GM12878 (cell line): ENCODE measurements around the gene VIPR2.

Experiments used
- BCL11A ChIP-seq: IDR thresholded peaks from 2 replicates; pipeline ENCODE4 v1.6.1; 2011; ENCODE audit warnings: low read depth, low read length
- CHD1 ChIP-seq: IDR thresholded peaks from 2 replicates; pipeline ENCODE4 v1.6.1; 2012; ENCODE audit warnings: low read depth, low read length, improper control_type of control experiment
- E4F1 ChIP-seq: fragments of 450-650 bp; IDR thresholded peaks from 2 replicates; pipeline ENCODE4 v1.6.1; 2018; ENCODE audit warnings: borderline replicate concordance, mild to moderate bottlenecking; ENCODE audit not compliant: partially characterized antibody
- EZH2 ChIP-seq: IDR thresholded peaks from 2 replicates; pipeline ENCODE4 v1.6.1; 2012; ENCODE audit warnings: low read depth, mild to moderate bottlenecking, control low read depth, inconsistent platforms, low read length, borderline replicate concordance; ENCODE audit not compliant: control insufficient read depth
- FOS ChIP-seq: IDR thresholded peaks from 3 replicates; pipeline ENCODE4 v1.6.1; 2011; ENCODE audit warnings: borderline replicate concordance; ENCODE audit not compliant: insufficient read length; ENCODE audit errors: extremely low read depth
- FOXM1 ChIP-seq: IDR thresholded peaks from 2 replicates; pipeline ENCODE4 v1.6.1; 2012; ENCODE audit warnings: low read depth, mild to moderate bottlenecking, inconsistent platforms, low read length, moderate library complexity
- MAX ChIP-seq: IDR thresholded peaks from 2 replicates; pipeline ENCODE4 v1.6.1; 2012; ENCODE audit warnings: low read depth, low read length, improper control_type of control experiment
- POLR2A ChIP-seq: IDR thresholded peaks from 2 replicates; pipeline ENCODE4 v1.6.1; 2011; ENCODE audit warnings: low read depth, mild to moderate bottlenecking, low read length
- POLR2AphosphoS5 ChIP-seq: IDR thresholded peaks from 2 replicates; pipeline ENCODE4 v1.6.1; 2011; ENCODE audit warnings: mild to moderate bottlenecking, low read length, inconsistent platforms
- SREBF2 ChIP-seq: IDR thresholded peaks from 2 replicates; pipeline ENCODE4 v1.6.1; 2012; ENCODE audit warnings: mild to moderate bottlenecking, low read length
- USF2 ChIP-seq: IDR thresholded peaks from 2 replicates; pipeline ENCODE4 v1.6.1; 2011; ENCODE audit warnings: low read depth, low read length, improper control_type of control experiment, borderline replicate concordance
- YY1 ChIP-seq: IDR thresholded peaks from 2 replicates; pipeline ENCODE4 v1.6.1; 2011; ENCODE audit warnings: low read depth, mild to moderate bottlenecking, low read length
- ZNF274 ChIP-seq: IDR thresholded peaks from one replicate; pipeline ENCODE4 v1.8.0; 2011; ENCODE audit not compliant: insufficient read length, insufficient read depth

- TF ChIP-seq BCL11A = no peak
- no peak for TF ChIP-seq SREBF2
- no peak for TF ChIP-seq E4F1
- no peak for TF ChIP-seq EZH2
- no peak for TF ChIP-seq POLR2AphosphoS5
- TF ChIP-seq ZNF274 = no peak
- TF ChIP-seq CHD1 = no peak
- TF ChIP-seq POLR2A = no peak
- no peak for TF ChIP-seq USF2
- TF ChIP-seq FOXM1 = no peak
- no peak for TF ChIP-seq FOS
- TF ChIP-seq YY1 = no peak
- no peak for TF ChIP-seq MAX
Observed at GRCh38 chr7:159108491-159108890, 36.2 kb downstream of the VIPR2 start.
